Stimulated activated effector memory CD8-positive, alpha-beta T cell treated with anti-CD3 and anti-CD28 coated beads, Interleukin-12 subunit alpha, Interleukin-12 subunit beta, amount 100 ng/mL, for 72 hours (primary cell): ENCODE data around the gene CCT2.
"Not testable (repeated sequence)": the region's sequence is repeated elsewhere in the genome, so short reads cannot be mapped to it uniquely, and the experiment has no call there.

Experiments
- ATAC-seq: fragments of 150-1000 bp; cut with Tn5 transposase; 2 replicates; pipeline ENCODE4 v1.10.0; 2021
- DNase-seq, 2 donors: peaks; one replicate each; pipeline ENCODE4 v3.0.0; 2021 to 2022; ENCODE audit warnings: low spot score in 2 of 2
- H3K27ac Mint-ChIP-seq: one replicate; pipeline ENCODE4 v1.8.0; 2022; ENCODE audit warnings: mild to moderate bottlenecking, mixed read lengths
- H3K36me3 Mint-ChIP-seq: one replicate; pipeline ENCODE4 v1.8.0; 2022; ENCODE audit warnings: mild to moderate bottlenecking, mixed read lengths
- H3K4me1 Mint-ChIP-seq: one replicate; pipeline ENCODE4 v1.8.0; 2022; ENCODE audit warnings: mixed read lengths
- H3K4me3 Mint-ChIP-seq: one replicate; pipeline ENCODE4 v1.8.0; 2022; ENCODE audit warnings: mild to moderate bottlenecking, mixed read lengths
- H3K9me3 Mint-ChIP-seq: one replicate; pipeline ENCODE4 v1.8.0; 2022; ENCODE audit warnings: mixed read lengths

CCT2 gene

DNA sequence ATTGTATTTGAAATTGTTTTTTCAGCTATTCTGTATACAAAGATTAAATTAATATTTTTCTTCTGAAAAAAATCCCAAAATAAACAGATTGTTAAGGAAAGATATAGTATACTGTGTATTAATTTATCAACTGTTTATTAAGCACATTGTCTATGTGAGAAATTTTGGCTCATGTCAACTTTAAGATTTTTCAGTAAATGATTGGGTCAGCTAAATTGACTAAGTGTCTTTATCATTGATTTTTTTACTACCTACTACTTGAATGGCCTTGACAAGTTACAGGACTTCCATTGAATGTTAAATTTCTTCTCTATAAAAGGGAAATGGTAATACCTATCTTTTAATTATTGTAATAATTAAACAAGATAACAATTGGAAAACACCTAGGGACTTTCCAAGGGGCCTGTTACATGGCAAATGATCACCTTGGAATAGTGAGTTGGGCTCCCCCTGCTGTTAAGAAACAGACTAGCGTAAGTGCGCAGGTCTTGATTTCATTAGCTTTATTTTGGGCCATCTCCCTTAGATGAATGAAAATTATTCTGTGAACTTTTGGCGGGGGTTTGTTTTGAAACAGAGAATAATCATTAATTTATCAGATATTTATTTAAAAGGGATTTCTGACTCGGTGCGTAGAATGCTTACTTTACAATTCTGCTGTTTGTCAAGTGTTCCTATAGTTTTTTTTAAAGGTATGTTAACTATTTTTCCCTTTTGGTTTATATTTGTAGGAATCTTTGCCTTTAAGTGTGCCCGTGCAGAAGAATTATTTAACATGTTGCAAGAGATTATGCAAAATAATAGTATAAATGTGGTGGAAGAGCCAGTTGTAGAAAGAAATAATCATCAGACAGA is 14.5 kb upstream of the CCT2 start:
- Mint-ChIP-seq H3K9me3 (no peaks in the 10 kb centered on the region), H3K4me1 (no peaks in the 10 kb centered on the region), H3K36me3 (peaks cover 69% of the 10 kb centered on the region), H3K27ac (no peak overlapping the region), H3K4me3 (no peak overlapping the region)
- DNase-seq (peak; percentile 24 to 60), ATAC-seq (peak; percentile 64)

DNA sequence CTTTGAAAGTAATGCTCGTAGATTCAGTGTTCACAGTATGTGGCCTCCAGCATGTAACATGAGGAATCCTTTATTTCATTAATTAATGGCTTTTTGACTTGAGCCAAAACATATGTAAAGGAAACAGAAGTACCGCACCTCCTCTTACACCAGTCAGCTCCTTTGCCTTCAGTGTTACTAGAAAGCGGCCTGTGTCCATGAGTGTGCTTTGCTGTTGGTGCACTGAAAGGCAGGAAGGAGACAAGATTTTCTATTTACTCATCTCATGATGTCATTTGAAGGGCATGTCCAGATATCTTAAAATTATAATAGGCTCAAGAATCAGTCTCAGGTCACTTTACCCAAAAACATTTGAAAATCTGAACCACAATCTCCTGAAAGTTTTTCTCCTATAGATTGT is 9.9 kb upstream of the CCT2 start:
- H3K36me3 Mint-ChIP-seq = peaks cover 59% of the 10 kb centered on the region
- ATAC-seq = no peak
- no peak overlapping the region for H3K4me3 Mint-ChIP-seq
- peaks cover 6% of the 10 kb centered on the region for H3K4me1 Mint-ChIP-seq
- no peaks in the 10 kb centered on the region for H3K9me3 Mint-ChIP-seq
- DNase-seq = no peak
- H3K27ac Mint-ChIP-seq = no peak overlapping the region

DNA sequence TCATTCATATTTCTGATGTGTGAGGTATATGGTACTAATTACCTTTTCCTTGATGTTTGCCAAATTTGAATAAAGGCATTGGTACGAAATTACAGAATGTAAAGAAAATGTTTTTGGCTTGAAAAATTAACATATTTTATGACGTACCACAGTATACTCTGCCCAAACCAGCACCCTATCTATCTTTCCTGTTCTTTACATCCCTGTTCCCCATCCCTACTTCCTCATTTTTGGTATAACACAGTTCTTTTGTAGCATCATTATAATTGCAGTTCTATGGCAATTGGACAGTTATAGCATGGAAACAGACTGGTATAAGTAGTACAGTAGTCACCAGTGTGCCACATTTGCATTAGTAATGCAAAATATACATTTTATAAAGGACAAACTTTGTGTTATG is 7.0 kb upstream of the CCT2 start:
- peaks cover 6% of the 10 kb centered on the region for H3K4me1 Mint-ChIP-seq
- H3K9me3 Mint-ChIP-seq = no peaks in the 10 kb centered on the region
- ATAC-seq (no peak), DNase-seq (no peak)
- H3K36me3 Mint-ChIP-seq = peaks cover 30% of the 10 kb centered on the region
- H3K27ac Mint-ChIP-seq = no peak overlapping the region
- H3K4me3 Mint-ChIP-seq = no peak overlapping the region

DNA sequence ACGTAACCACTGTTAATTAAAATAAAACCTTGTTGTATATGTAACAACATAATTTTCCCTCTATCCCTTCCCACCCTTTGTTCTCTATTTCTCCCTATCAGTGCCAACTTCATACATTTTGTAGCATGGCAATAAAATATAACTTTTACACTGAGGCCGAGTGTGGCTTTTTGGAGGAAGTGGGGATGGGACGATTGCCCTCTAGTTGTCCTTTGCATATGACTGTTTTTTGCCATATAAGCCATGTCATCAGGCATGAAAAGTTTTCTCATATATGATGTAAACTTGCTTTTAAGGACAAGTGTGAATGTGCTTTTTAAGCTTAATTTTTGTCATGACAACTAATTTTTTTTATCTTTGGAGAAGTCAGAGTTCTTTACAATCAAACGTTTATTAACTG is 6.2 kb upstream of the CCT2 start:
- H3K4me1 Mint-ChIP-seq = peaks cover 6% of the 10 kb centered on the region
- H3K4me3 Mint-ChIP-seq = no peak overlapping the region
- ATAC-seq (no peak), DNase-seq (no peak)
- peaks cover 23% of the 10 kb centered on the region for H3K36me3 Mint-ChIP-seq
- no peak overlapping the region for H3K27ac Mint-ChIP-seq
- H3K9me3 Mint-ChIP-seq = no peaks in the 10 kb centered on the region

- Mint-ChIP-seq H3K9me3 (no peaks in the 10 kb centered on the region), H3K4me3 (no peak overlapping the region), H3K27ac (no peak overlapping the region), H3K4me1 (peaks cover 6% of the 10 kb centered on the region), H3K36me3 (peaks cover 14% of the 10 kb centered on the region)
- DNase-seq (no peak), ATAC-seq (peak; percentile 53)
Observed at GRCh38 chr12:69580074-69580473, 5.2 kb upstream of the CCT2 start.

DNA sequence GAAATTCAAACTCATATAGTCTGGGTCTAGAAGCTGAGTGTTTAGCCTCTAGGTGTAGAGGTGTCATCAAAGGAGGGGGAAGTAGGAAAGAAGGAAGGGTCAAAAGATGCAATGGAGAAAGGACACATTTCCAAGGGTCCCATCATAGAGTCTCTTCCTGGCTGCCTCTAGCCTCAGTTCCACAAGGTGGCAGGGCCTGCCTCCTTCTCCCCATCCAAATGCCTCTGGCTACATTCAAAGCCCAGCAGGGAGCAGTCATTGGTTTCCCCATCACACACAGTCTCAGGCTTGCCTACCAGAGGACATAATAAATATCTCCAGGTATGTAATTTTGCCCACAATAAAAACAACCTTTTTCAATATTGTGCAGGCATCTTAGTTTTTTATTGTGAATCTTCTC is 2.1 kb upstream of the CCT2 start:
- no peaks in the 10 kb centered on the region for H3K9me3 Mint-ChIP-seq
- peaks cover 15% of the 10 kb centered on the region for H3K4me1 Mint-ChIP-seq
- no peak for DNase-seq
- H3K4me3 Mint-ChIP-seq = no peak overlapping the region
- no peak for ATAC-seq
- H3K27ac Mint-ChIP-seq = no peak overlapping the region
- H3K36me3 Mint-ChIP-seq = peaks cover 33% of the 10 kb centered on the region

DNA sequence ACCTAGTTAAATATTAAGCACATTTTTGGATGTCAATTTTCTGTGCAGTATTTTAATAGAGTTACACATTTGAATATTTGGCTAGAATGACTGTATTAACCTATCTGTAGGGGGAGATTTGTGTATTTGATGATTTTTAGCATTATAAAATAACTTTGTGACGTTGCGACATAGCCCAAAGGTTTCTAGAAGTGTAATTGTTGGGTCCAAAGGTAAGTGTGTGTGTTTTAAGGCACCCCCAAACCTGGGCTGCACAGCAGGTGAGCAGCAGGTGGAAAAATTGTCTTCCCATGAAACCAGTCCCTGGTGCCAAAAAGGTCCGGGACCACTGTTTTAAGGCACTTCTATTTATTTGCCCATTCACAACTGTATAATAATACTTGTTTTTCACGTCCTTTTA is 3.3 kb downstream of the CCT2 start:
- Mint-ChIP-seq H3K27ac (no peak overlapping the region), H3K4me3 (no peak overlapping the region), H3K9me3 (no peaks in the 10 kb centered on the region), H3K4me1 (peaks cover 28% of the 10 kb centered on the region), H3K36me3 (peaks cover 86% of the 10 kb centered on the region)
- DNase-seq (no peak), ATAC-seq (no peak)

DNA sequence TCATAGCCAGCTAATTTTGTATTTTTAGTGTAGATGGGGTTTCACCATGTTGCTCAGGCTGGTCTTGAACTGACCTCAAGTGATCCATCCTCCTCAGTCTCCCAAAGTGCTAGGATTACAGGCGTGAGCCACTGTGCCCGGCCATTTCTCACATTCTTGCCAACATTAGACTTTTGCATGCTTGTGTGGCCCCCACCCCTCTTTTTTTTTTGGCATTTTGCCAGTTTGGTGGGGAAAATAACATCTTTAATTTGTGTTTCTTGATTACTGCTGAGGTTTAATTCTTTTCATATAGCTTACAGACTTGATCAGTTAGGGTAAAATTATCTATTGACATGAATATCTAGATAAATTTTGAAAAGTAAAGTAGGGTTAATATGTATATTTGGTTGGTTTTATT is 3.8 kb downstream of the CCT2 start:
- ATAC-seq (no peak), DNase-seq (no peak)
- Mint-ChIP-seq H3K9me3 (no peaks in the 10 kb centered on the region), H3K36me3 (peaks cover 92% of the 10 kb centered on the region), H3K27ac (peak overlapping the region; percentile 12), H3K4me3 (no peak overlapping the region), H3K4me1 (peaks cover 28% of the 10 kb centered on the region)

GRCh38 chr12:69595689-69596088 is 10.4 kb downstream of the CCT2 start:
- DNase-seq (no peak), ATAC-seq (no peak)
- no peak overlapping the region for H3K4me3 Mint-ChIP-seq
- H3K4me1 Mint-ChIP-seq = peaks cover 10% of the 10 kb centered on the region
- no peak overlapping the region for H3K27ac Mint-ChIP-seq
- no peaks in the 10 kb centered on the region for H3K9me3 Mint-ChIP-seq
- peaks cover 100% of the 10 kb centered on the region for H3K36me3 Mint-ChIP-seq

DNA sequence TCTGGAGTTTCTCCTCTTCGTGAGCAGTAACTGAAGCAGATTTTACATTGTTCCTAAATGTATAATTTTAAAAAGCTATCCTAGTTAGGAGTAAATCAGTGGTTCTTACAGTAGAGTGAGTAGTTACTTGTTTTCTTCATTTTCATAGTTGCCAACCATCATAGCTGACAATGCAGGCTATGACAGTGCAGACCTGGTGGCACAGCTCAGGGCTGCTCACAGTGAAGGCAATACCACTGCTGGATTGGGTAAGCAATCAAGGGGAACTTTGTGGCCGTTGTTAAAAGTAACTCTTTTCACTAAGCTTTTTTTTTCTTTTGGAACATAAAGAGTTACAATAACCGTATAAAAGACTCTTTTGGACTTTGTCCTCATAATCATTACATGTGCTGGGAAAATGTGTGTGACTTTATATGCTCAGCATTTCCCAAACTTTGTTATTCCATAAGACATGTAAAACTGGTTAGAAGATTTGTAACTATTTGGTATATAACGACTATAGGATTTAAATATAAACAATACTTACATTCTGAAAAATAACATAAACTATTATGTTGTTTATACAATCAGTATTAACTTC is 13.0 kb downstream of the CCT2 start:
- peaks cover 100% of the 10 kb centered on the region for H3K36me3 Mint-ChIP-seq
- H3K4me1 Mint-ChIP-seq = no peaks in the 10 kb centered on the region
- no peaks in the 10 kb centered on the region for H3K9me3 Mint-ChIP-seq
- ATAC-seq (peak; percentile 65), DNase-seq (peak in 1 of 2 donors; percentile 36)
- peak overlapping the region; percentile 21 for H3K27ac Mint-ChIP-seq
- no peak overlapping the region for H3K4me3 Mint-ChIP-seq

GRCh38 chr12:69600804-69601203 is 15.5 kb downstream of the CCT2 start:
- peaks cover 79% of the 10 kb centered on the region for H3K36me3 Mint-ChIP-seq
- H3K27ac Mint-ChIP-seq = peak overlapping the region; percentile 11

GRCh38 chr12:69601962-69602685 is 16.9 kb downstream of the CCT2 start:
- ATAC-seq = no peak
- peaks cover 66% of the 10 kb centered on the region for H3K36me3 Mint-ChIP-seq
- H3K27ac Mint-ChIP-seq = no peak overlapping the region

More at GRCh38 chr12:69600804-69601203, 15.5 kb downstream of the CCT2 start:
- no peaks in the 10 kb centered on the region for H3K9me3 Mint-ChIP-seq
- H3K4me3 Mint-ChIP-seq = no peak overlapping the region
- DNase-seq = no peak
- ATAC-seq = no peak
- H3K4me1 Mint-ChIP-seq = no peaks in the 10 kb centered on the region

GRCh38 chr12:69602954-69603353 is 17.7 kb downstream of the CCT2 start:
- H3K9me3 Mint-ChIP-seq = no peaks in the 10 kb centered on the region
- no peak for DNase-seq
- no peak overlapping the region for H3K27ac Mint-ChIP-seq
- H3K4me1 Mint-ChIP-seq = no peaks in the 10 kb centered on the region
- ATAC-seq = no peak
- H3K36me3 Mint-ChIP-seq = peaks cover 58% of the 10 kb centered on the region
- H3K4me3 Mint-ChIP-seq = no peak overlapping the region

More at GRCh38 chr12:69601962-69602685, 16.9 kb downstream of the CCT2 start:
- Mint-ChIP-seq H3K9me3 (no peaks in the 10 kb centered on the region), H3K4me1 (no peaks in the 10 kb centered on the region), H3K4me3 (no peak overlapping the region)
- DNase-seq = no peak

GRCh38 chr12:69603556-69603955 is 18.3 kb downstream of the CCT2 start:
- peaks cover 52% of the 10 kb centered on the region for H3K36me3 Mint-ChIP-seq
- not testable (repeated sequence) for H3K4me3 Mint-ChIP-seq, H3K4me1 Mint-ChIP-seq, ATAC-seq, H3K9me3 Mint-ChIP-seq, H3K27ac Mint-ChIP-seq, DNase-seq

GRCh38 chr12:69604275-69604674 is 19.0 kb downstream of the CCT2 start:
- H3K27ac Mint-ChIP-seq, DNase-seq, H3K4me1 Mint-ChIP-seq, H3K4me3 Mint-ChIP-seq, ATAC-seq, H3K9me3 Mint-ChIP-seq: not testable (repeated sequence)
- H3K36me3 Mint-ChIP-seq = peaks cover 45% of the 10 kb centered on the region
